HepG2 (cell line): ENCODE data around the gene NOBOX. TPM values are rescaled to one million over a fixed set of nuclear protein-coding genes. Genes with fewer than 3 reads are reported as not detected.

Source experiments
- ATAC-seq: fragments of 200-7000 bp; cut with Tn5 transposase; 3 replicates; pipeline ENCODE4 v1.9.1; 2020; ENCODE audit warnings: mild to moderate bottlenecking, moderate library complexity
- BruUV-seq: library from RNA; stranded (reverse); fragments of 400-500 nt; replicated peaks from 2 replicates; lab custom pipeline; 2021; lab: Mats Ljungman, UMichigan
- CTCF ChIA-PET: fragments of 300-600 bp; formaldehyde crosslinking; extraction: SDS; loops from one replicate; lab custom pipeline; 2021; ENCODE audit warnings: low total read pairs, inconsistent platforms, low intra/inter-chr PET ratio; lab: Yijun Ruan, JAX
- POLR2A ChIA-PET: fragments of 350-600 bp; sonication (Branson Sonifier 250); formaldehyde crosslinking; loops from one replicate; lab custom pipeline; 2020; ENCODE audit warnings: antibody characterized with exemption, inconsistent platforms; lab: Yijun Ruan, JAX
- DNase-seq: peaks from one replicate; pipeline ENCODE4 v3.0.0-alpha.2; 2015; ENCODE audit warnings: low spot score
- FAIRE-seq: peaks from 3 replicates; lab custom pipeline; 2011; peaks lifted over from hg19 to GRCh38; lab: Jason Lieb, UNC
- H2AFZ ChIP-seq: one replicate; pipeline ENCODE4 v1.6.1; 2011; ENCODE audit warnings: low read length, inconsistent platforms
- H3K27ac ChIP-seq: fragments of 300-600 bp; 3 replicates; pipeline ENCODE4 v1.8.0; 2011; ENCODE audit warnings: mixed run types, mild to moderate bottlenecking, mixed read lengths, low read length, inconsistent platforms; ENCODE audit not compliant: insufficient read depth; ENCODE audit errors: extremely low read length
- H3K27me3 ChIP-seq, 2 experiments: fragments of 200-600 bp in 1 of 2; 2 replicates in 1 of 2; 3 replicates in 1 of 2; pipeline versions ENCODE4 v1.6.0 to v1.8.0; 2011; ENCODE audit warnings: low read length in 2 of 2, mild to moderate bottlenecking in 2 of 2, moderate library complexity in 2 of 2, inconsistent platforms in 1 of 2; ENCODE audit not compliant: insufficient read depth in 2 of 2, control insufficient read depth in 1 of 2
- H3K36me3 ChIP-seq, 2 experiments: fragments of 200-600 bp in 1 of 2; replicated peaks in 1 of 2; 2 replicates in 1 of 2; 3 replicates in 1 of 2; pipeline versions ENCODE4 v1.5.1 to v1.8.0; 2011; ENCODE audit warnings: low read length in 2 of 2, inconsistent platforms in 1 of 2; ENCODE audit not compliant: insufficient read depth in 2 of 2, control insufficient read depth in 1 of 2
- H3K4me1 ChIP-seq: 2 replicates; pipeline ENCODE4 v1.5.1; 2012; ENCODE audit warnings: low read length, inconsistent platforms; ENCODE audit not compliant: insufficient read depth
- H3K4me2 ChIP-seq: 2 replicates; pipeline ENCODE4 v1.6.0; 2011; ENCODE audit warnings: low read depth, low read length, inconsistent platforms
- H3K4me3 ChIP-seq, 3 experiments: fragments of 200-600 bp in 1 of 3; sonication (generic), shearing (Covaris generic) in 1 of 3; replicated peaks in 1 of 3; 2 replicates each; pipeline ENCODE4 v1.5.1; 2011 to 2016; ENCODE audit warnings: low read length in 3 of 3, inconsistent platforms in 2 of 3, low read depth in 2 of 3, mild to moderate bottlenecking in 2 of 3, control low read depth in 1 of 3, mixed read lengths in 1 of 3; ENCODE audit not compliant: insufficient read depth in 1 of 3
- H3K79me2 ChIP-seq: one replicate; pipeline ENCODE4 v1.6.1; 2011; ENCODE audit warnings: low read length, inconsistent platforms; ENCODE audit not compliant: insufficient read depth
- H3K9ac ChIP-seq: 2 replicates; pipeline ENCODE4 v1.6.0; 2011; ENCODE audit warnings: mild to moderate bottlenecking, low read depth, low read length, inconsistent platforms; ENCODE audit not compliant: insufficient read depth
- H3K9me3 ChIP-seq: 2 replicates; pipeline ENCODE4 v1.5.1; 2012; ENCODE audit warnings: mild to moderate bottlenecking, low read length
- H4K20me1 ChIP-seq: 2 replicates; pipeline ENCODE4 v1.6.0; 2011; ENCODE audit warnings: inconsistent platforms, mild to moderate bottlenecking, low read length, moderate library complexity; ENCODE audit not compliant: insufficient read depth
- ARNTL ChIP-seq: sonication (generic); formaldehyde crosslinking; IDR thresholded peaks from 2 replicates; pipeline ENCODE4 v1.4.0; 2020; ENCODE audit warnings: mild to moderate bottlenecking, missing genetic modification reagents
- GABPA ChIP-seq, 2 experiments: IDR thresholded peaks; 2 replicates each; pipeline ENCODE4 v1.6.1; 2011 to 2016; ENCODE audit warnings: low read depth in 2 of 2, low read length in 1 of 2, missing biosample characterization in 1 of 2, missing genetic modification characterization in 1 of 2
- HNRNPL ChIP-seq: fragments of 200-400 bp; formaldehyde crosslinking; IDR thresholded peaks from 2 replicates; pipeline ENCODE4 v1.6.1; 2017; ENCODE audit warnings: mild to moderate bottlenecking, low read depth, low read length
- KLF9 ChIP-seq: IDR thresholded peaks from 2 replicates; pipeline ENCODE4 v1.6.1; 2016; ENCODE audit warnings: low read depth
- MIXL1 ChIP-seq: IDR thresholded peaks from 2 replicates; pipeline ENCODE4 v1.6.1; 2016
- NR3C1 ChIP-seq: sonication (generic); formaldehyde crosslinking; IDR thresholded peaks from 2 replicates; pipeline ENCODE4 v1.4.0; 2020; ENCODE audit warnings: missing genetic modification reagents
- SP140L ChIP-seq: sonication (generic); formaldehyde crosslinking; IDR thresholded peaks from 2 replicates; pipeline ENCODE4 v1.4.0; 2020; ENCODE audit warnings: missing genetic modification reagents, borderline replicate concordance
- TOPORS ChIP-seq: sonication (generic); formaldehyde crosslinking; IDR thresholded peaks from 2 replicates; pipeline ENCODE4 v1.8.0; 2023; ENCODE audit warnings: mild to moderate bottlenecking, missing genetic modification reagents
- TRIM22 ChIP-seq: fragments of 450-650 bp; IDR thresholded peaks from 2 replicates; pipeline ENCODE4 v1.6.1; 2017
- ZNF333 ChIP-seq: sonication (generic); formaldehyde crosslinking; IDR thresholded peaks from 2 replicates; pipeline ENCODE4 v1.4.0; 2020; ENCODE audit warnings: mild to moderate bottlenecking, missing genetic modification reagents, borderline replicate concordance
- ZNF44 ChIP-seq: sonication (generic); formaldehyde crosslinking; IDR thresholded peaks from 2 replicates; pipeline ENCODE4 v1.5.1; 2020; ENCODE audit warnings: mild to moderate bottlenecking, missing genetic modification reagents
- ZNF567 ChIP-seq: sonication (generic); formaldehyde crosslinking; IDR thresholded peaks from 2 replicates; pipeline ENCODE4 v1.8.1; 2023; ENCODE audit warnings: mild to moderate bottlenecking, missing genetic modification reagents, borderline replicate concordance
- ZNF720 ChIP-seq: sonication (generic); formaldehyde crosslinking; IDR thresholded peaks from 2 replicates; pipeline ENCODE4 v1.4.0; 2020; ENCODE audit warnings: missing genetic modification reagents
- ZSCAN29 ChIP-seq: sonication (generic); formaldehyde crosslinking; conservative IDR thresholded peaks from 2 replicates; pipeline ENCODE4 v1.4.0; 2020; ENCODE audit warnings: mild to moderate bottlenecking, missing genetic modification reagents
- WGBS: methylation state at CpG from one replicate; pipeline ENCODE4 v1.1.6; 2017; ENCODE audit warnings: low lambda C conversion rate; 5-methylcytosine and 5-hydroxymethylcytosine counted together
- in situ Hi-C: cut with HindIII; loops from 2 replicates; pipeline ENCODE4 v1.10.0; 2017; ENCODE audit warnings: low pct_unique_long_range_greater_than_20kb; ENCODE audit not compliant: extremely low pct_ligation_motif_present
- intact Hi-C: fragments of 100-400 bp; cut with micrococcal nuclease; formaldehyde crosslinking; loops from one replicate; pipeline ENCODE4 v1.10.0; 2022; ENCODE audit not compliant: unreplicated experiment
- polyA plus RNA-seq, 8 experiments: library from polyadenylated mRNA; depleted of rRNA in 3 of 8; stranded (reverse) in 7 of 8; unstranded in 1 of 8; fragments of >200 nt; fragmentation: Illumina TruSeq in 4 of 8; extraction: Trizol in 4 of 8; gene quantifications; 2 replicates each; pipeline versions ENCODE4 v1.2.1 to v1.2.3, GENCODE V29; 2011 to 2016; ENCODE audit warnings: low read depth in 4 of 8, missing spikeins in 1 of 8, mixed read lengths in 1 of 8; ENCODE audit not compliant: insufficient read depth in 1 of 8
- total RNA-seq, 5 experiments: library from RNA; depleted of rRNA; stranded (reverse); fragments of >200 nt; fragmentation: Illumina TruSeq; extraction: Trizol; gene quantifications; 2 replicates each; pipeline ENCODE4 v1.2.3, GENCODE V29; 2016; ENCODE audit warnings: low read depth in 1 of 5
- TF ChIP-seq, protein P1 (sequence below): sonication (generic); formaldehyde crosslinking; IDR thresholded peaks from 2 replicates; pipeline ENCODE4 v1.8.1; 2022; ENCODE audit warnings: low read depth, mild to moderate bottlenecking, missing genetic modification reagents
- TF ChIP-seq, protein P2 (sequence below): sonication (generic); formaldehyde crosslinking; IDR thresholded peaks from 2 replicates; pipeline ENCODE4 v1.4.0; 2020; ENCODE audit warnings: missing genetic modification reagents, mild to moderate bottlenecking, borderline replicate concordance

NOBOX gene
- total and polyA plus RNA-seq, 2 of the 13 experiments (the other 11 are each of a cell fraction or from before 2014, with no cell fraction given): not detected

DNA sequence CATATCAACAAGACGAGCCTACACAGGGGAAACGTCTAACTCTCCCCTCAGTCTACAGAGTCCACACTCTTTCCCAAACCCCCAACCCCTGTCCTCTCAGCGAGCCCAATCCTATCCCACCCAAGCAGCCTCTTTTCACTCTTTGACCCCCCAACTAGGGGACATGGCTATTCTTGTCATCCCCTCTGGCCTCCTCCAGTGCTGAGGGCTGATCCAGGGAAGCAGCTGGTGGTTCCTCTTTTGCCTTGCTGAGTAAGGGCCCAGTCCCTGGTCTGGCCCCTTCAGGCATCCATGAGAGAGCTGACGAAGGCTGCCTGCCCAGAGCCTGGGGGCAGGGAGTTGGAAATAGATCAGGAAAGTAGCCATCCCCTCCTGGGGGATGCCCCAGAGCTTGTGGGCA, 6.4 kb downstream of the NOBOX start:
- Histone ChIP-seq H3K4me2 (no peak overlapping the region), H3K9me3 (no peaks in the 10 kb centered on the region), H4K20me1 (no peaks in the 10 kb centered on the region), H3K27me3 (peaks cover 0 to 14% of the 10 kb centered on the region in 2 experiments; a peak in 3 of 5 replicates), H3K27ac (no peak overlapping the region), H2AFZ (no peak overlapping the region), H3K4me3 (no peak overlapping the region), H3K9ac (no peak overlapping the region), H3K36me3 (no peaks in the 10 kb centered on the region), H3K4me1 (no peaks in the 10 kb centered on the region), H3K79me2 (no peaks in the 10 kb centered on the region)
- CTCF ChIA-PET: no interaction called here
- FAIRE-seq (no peak), DNase-seq (no peak), ATAC-seq (no peak)
- no TSS peak for BruUV-seq
- intact Hi-C loops: no loop called here
- in situ Hi-C loops: loop anchor here (10.0 to 25.0 kb wide), 2 partner anchors 222 to 510 kb away; no protein-coding TSS in a partner anchor
- 0% methylated on average over 4 of the region's 4 CpGs for WGBS
- TF ChIP-seq ZSCAN29 (no peak), MIXL1 (no peak), ZNF567 (CRISPR knock-in tag) (no peak), TOPORS (no peak), ZNF44 (no peak), ARNTL (CRISPR knock-in tag) (no peak), HNRNPL (no peak), GABPA (IDR thresholded peaks at IDR 0.05; ENCODE audit: low read depth, low read length) (no peak), GABPA (CRISPR knock-in tag; IDR thresholded peaks at IDR 0.05; ENCODE audit: low read depth) (no peak), NR3C1 (CRISPR knock-in tag) (no peak), KLF9 (no peak), ZNF333 (no peak), SP140L (no peak), TRIM22 (no peak), ZNF720 (CRISPR knock-in tag) (no peak)
- TF ChIP-seq, protein P1, sequence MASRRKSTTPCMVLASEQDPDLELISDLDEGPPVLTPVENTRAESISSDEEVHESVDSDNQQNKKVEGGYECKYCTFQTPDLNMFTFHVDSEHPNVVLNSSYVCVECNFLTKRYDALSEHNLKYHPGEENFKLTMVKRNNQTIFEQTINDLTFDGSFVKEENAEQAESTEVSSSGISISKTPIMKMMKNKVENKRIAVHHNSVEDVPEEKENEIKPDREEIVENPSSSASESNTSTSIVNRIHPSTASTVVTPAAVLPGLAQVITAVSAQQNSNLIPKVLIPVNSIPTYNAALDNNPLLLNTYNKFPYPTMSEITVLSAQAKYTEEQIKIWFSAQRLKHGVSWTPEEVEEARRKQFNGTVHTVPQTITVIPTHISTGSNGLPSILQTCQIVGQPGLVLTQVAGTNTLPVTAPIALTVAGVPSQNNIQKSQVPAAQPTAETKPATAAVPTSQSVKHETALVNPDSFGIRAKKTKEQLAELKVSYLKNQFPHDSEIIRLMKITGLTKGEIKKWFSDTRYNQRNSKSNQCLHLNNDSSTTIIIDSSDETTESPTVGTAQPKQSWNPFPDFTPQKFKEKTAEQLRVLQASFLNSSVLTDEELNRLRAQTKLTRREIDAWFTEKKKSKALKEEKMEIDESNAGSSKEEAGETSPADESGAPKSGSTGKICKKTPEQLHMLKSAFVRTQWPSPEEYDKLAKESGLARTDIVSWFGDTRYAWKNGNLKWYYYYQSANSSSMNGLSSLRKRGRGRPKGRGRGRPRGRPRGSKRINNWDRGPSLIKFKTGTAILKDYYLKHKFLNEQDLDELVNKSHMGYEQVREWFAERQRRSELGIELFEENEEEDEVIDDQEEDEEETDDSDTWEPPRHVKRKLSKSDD (CRISPR knock-in tag): no peak
- TF ChIP-seq, protein P2, sequence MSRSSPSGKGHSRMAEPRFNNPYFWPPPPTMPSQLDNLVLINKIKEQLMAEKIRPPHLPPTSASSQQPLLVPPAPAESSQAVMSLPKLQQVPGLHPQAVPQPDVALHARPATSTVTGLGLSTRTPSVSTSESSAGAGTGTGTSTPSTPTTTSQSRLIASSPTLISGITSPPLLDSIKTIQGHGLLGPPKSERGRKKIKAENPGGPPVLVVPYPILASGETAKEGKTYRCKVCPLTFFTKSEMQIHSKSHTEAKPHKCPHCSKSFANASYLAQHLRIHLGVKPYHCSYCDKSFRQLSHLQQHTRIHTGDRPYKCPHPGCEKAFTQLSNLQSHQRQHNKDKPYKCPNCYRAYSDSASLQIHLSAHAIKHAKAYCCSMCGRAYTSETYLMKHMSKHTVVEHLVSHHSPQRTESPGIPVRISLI (CRISPR knock-in tag): no peak
- POLR2A ChIA-PET: no interaction called here
